Left ventricle myocardium inferior (tissue), 1 donor: ENCODE measurements around the gene EXD1. TPM values are rescaled to one million over a fixed set of nuclear protein-coding genes. Genes with fewer than 3 reads are reported as not detected.
"Not testable (repeated sequence)": the region's sequence is repeated elsewhere in the genome, so short reads cannot be mapped to it uniquely, and the experiment has no call there.

Source experiments
- DNase-seq: peaks from one replicate; pipeline ENCODE4 v3.0.0-alpha.2; 2020
- H3K27ac ChIP-seq: fragments of 200-600 bp; replicated peaks from 2 replicates; pipeline ENCODE4 v1.8.0; 2021
- H3K27me3 ChIP-seq: fragments of 200-600 bp; 2 replicates; pipeline ENCODE4 v1.8.0; 2021; ENCODE audit warnings: low read depth
- H3K36me3 ChIP-seq: fragments of 200-600 bp; 2 replicates; pipeline ENCODE4 v1.8.0; 2021
- H3K4me1 ChIP-seq: fragments of 200-600 bp; 2 replicates; pipeline ENCODE4 v1.8.0; 2021
- H3K4me3 ChIP-seq: fragments of 200-600 bp; 2 replicates; pipeline ENCODE4 v1.8.0; 2021; ENCODE audit warnings: mild to moderate bottlenecking, moderate library complexity
- H3K9me3 ChIP-seq: fragments of 200-600 bp; replicated peaks from 2 replicates; pipeline ENCODE4 v1.8.0; 2021
- intact Hi-C: fragments of 100-400 bp; cut with micrococcal nuclease; formaldehyde crosslinking; loops from one replicate; pipeline ENCODE4 v1.11.0; 2022
- total RNA-seq: library from RNA; stranded (reverse); fragmentation: NEBNext Ultra II Directional; extraction: Animal tissue kit (Norgen Biotek cat#: 25700); gene quantifications from one replicate; pipeline ENCODE4 v1.2.1, GENCODE V29; 2021
- TF ChIP-seq, protein P1 (sequence below): fragments of 200-600 bp; IDR thresholded peaks from 2 replicates; pipeline ENCODE4 v1.8.0; 2021; ENCODE audit warnings: antibody characterized with exemption, mild to moderate bottlenecking, borderline replicate concordance
- donor health status: DM: no; HTN: yes; CAD: no; lungs with severe emphysema.

Gene EXD1
- total RNA-seq, 1 donor from 2014 or later: not detected

GRCh38 chr15:41256103-41256502 lies 25.5 kb upstream of the EXD1 start:
- Histone ChIP-seq H3K36me3 (peaks cover 40% of the 10 kb centered on the region), H3K4me1 (peaks cover 45% of the 10 kb centered on the region), H3K27me3 (no peaks in the 10 kb centered on the region), H3K27ac (peak overlapping the region; percentile 31), H3K9me3 (no peaks in the 10 kb centered on the region), H3K4me3 (no peak overlapping the region)
- TF ChIP-seq, protein P1, sequence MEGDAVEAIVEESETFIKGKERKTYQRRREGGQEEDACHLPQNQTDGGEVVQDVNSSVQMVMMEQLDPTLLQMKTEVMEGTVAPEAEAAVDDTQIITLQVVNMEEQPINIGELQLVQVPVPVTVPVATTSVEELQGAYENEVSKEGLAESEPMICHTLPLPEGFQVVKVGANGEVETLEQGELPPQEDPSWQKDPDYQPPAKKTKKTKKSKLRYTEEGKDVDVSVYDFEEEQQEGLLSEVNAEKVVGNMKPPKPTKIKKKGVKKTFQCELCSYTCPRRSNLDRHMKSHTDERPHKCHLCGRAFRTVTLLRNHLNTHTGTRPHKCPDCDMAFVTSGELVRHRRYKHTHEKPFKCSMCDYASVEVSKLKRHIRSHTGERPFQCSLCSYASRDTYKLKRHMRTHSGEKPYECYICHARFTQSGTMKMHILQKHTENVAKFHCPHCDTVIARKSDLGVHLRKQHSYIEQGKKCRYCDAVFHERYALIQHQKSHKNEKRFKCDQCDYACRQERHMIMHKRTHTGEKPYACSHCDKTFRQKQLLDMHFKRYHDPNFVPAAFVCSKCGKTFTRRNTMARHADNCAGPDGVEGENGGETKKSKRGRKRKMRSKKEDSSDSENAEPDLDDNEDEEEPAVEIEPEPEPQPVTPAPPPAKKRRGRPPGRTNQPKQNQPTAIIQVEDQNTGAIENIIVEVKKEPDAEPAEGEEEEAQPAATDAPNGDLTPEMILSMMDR: no peak
- DNase-seq: no peak
- intact Hi-C loops: no loop called here

DNA sequence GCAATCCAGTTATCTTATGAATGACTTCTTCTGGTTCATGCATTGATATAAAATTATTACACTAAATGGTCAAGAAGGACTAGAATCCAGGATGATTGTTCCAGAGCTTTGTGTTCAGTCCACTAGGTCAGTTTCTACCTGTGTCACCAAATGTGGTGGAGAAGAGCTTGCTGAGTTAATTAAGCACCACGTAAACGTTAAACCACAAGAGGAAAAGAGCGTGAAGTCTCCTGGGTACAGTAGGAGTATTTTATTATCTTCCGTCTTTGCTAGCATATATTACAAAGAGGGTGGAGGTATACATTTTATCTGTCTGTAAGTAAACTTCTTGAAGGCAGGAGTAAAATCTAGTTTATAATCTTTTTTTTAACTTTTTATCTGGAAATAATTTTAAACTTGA lies 24.0 kb upstream of the EXD1 start:
- intact Hi-C loops: no loop called here

GRCh38 chr15:41251411-41251810 lies 20.9 kb upstream of the EXD1 start:
- no peak for DNase-seq
- Histone ChIP-seq H3K4me3 (no peak overlapping the region), H3K4me1 (peaks cover 19% of the 10 kb centered on the region), H3K27me3 (no peaks in the 10 kb centered on the region), H3K27ac (peak overlapping the region; percentile 75), H3K9me3 (no peaks in the 10 kb centered on the region), H3K36me3 (peaks cover 35% of the 10 kb centered on the region)
- TF ChIP-seq, protein P1: no peak
- intact Hi-C loops: no loop called here

More for the DNA sequence above, 24.0 kb upstream of the EXD1 start:
- peaks cover 40% of the 10 kb centered on the region for H3K36me3 ChIP-seq
- H3K4me3 ChIP-seq: no peak overlapping the region
- H3K4me1 ChIP-seq: peaks cover 47% of the 10 kb centered on the region
- TF ChIP-seq, protein P1: no peak
- H3K27ac ChIP-seq: no peak overlapping the region
- DNase-seq: no peak
- no peaks in the 10 kb centered on the region for H3K27me3 ChIP-seq
- no peaks in the 10 kb centered on the region for H3K9me3 ChIP-seq

DNA sequence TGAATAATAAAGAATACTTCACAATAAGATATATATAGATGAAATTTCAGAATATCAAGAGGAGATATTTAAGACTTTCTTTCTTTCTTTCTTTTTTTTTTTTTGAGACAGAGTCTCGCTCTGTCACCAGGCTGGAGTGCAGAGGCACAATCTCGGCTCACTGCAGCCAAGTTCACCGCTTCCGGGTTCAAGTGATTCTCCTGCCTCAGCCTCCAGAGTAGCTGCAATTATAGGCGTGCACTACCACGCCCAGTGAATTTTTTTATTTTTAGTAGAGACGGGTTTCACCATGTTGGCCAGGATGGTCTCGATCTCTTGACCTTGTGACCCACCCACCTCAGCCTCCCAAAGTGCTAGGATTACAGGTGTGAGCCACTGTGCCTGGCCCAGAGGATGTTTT lies 20.2 kb upstream of the EXD1 start:
- H3K27me3 ChIP-seq, H3K9me3 ChIP-seq, H3K4me3 ChIP-seq, intact Hi-C loops, DNase-seq: not testable (repeated sequence)
- H3K27ac ChIP-seq: peak overlapping the region; percentile 75
- H3K4me1 ChIP-seq: peaks cover 15% of the 10 kb centered on the region
- peaks cover 42% of the 10 kb centered on the region for H3K36me3 ChIP-seq

- intact Hi-C loops: no loop called here
- H3K4me3 ChIP-seq: no peak overlapping the region
- H3K27me3 ChIP-seq: no peaks in the 10 kb centered on the region
- H3K9me3 ChIP-seq: no peaks in the 10 kb centered on the region
- peaks cover 14% of the 10 kb centered on the region for H3K4me1 ChIP-seq
- TF ChIP-seq, protein P1: no peak
- peak; percentile 39 for DNase-seq
- peaks cover 29% of the 10 kb centered on the region for H3K36me3 ChIP-seq
- H3K27ac ChIP-seq: peak overlapping the region; percentile 54
Observed at GRCh38 chr15:41241221-41241964, 10.8 kb upstream of the EXD1 start.

GRCh38 chr15:41238100-41238499 lies 7.5 kb upstream of the EXD1 start:
- no peaks in the 10 kb centered on the region for H3K27me3 ChIP-seq
- intact Hi-C loops: no loop called here
- TF ChIP-seq, protein P1: no peak
- DNase-seq: no peak
- no peak overlapping the region for H3K4me3 ChIP-seq
- H3K4me1 ChIP-seq: peaks cover 27% of the 10 kb centered on the region
- H3K27ac ChIP-seq: no peak overlapping the region
- no peaks in the 10 kb centered on the region for H3K9me3 ChIP-seq
- H3K36me3 ChIP-seq: no peaks in the 10 kb centered on the region
